GM19099 (cell line): ENCODE data around the gene SIGLEC5.
"Not testable (repeated sequence)": the region's sequence is repeated elsewhere in the genome, so short reads cannot be mapped to it uniquely, and the experiment has no call there.

Experiments
- POLR2A ChIP-seq: IDR thresholded peaks from 3 replicates; pipeline ENCODE4 v1.6.1; 2011; ENCODE audit warnings: low read depth; ENCODE audit not compliant: insufficient read length; ENCODE audit errors: extremely low read depth

SIGLEC5 gene, protein sequence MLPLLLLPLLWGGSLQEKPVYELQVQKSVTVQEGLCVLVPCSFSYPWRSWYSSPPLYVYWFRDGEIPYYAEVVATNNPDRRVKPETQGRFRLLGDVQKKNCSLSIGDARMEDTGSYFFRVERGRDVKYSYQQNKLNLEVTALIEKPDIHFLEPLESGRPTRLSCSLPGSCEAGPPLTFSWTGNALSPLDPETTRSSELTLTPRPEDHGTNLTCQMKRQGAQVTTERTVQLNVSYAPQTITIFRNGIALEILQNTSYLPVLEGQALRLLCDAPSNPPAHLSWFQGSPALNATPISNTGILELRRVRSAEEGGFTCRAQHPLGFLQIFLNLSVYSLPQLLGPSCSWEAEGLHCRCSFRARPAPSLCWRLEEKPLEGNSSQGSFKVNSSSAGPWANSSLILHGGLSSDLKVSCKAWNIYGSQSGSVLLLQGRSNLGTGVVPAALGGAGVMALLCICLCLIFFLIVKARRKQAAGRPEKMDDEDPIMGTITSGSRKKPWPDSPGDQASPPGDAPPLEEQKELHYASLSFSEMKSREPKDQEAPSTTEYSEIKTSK

DNA sequence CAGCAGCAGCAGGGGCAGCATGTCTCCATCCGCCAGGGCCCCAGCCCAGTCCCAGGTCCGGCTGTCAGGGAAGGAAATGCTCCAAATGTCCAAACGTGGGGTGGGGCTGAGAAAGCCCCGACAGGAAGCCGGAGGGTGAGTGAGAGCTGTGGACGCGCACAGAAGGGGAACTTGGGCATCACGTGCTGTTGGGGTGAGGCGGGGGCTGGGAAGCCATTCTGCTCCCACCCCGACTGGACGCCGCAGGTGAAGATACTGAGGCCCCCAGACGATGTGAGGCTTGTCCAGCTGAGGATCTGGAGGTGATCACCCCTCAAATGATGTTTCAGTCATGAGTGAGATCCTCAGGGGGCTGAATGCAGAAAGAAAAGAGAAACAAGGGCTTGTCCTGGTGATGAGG lies at the start of gene SIGLEC5:
SIGLEC5 (minus strand) TSS at position 87 of the 400 bp plus-strand sequence; CDS start at position 21, 66 bp downstream.
- TF ChIP-seq POLR2A: not testable (repeated sequence)

DNA sequence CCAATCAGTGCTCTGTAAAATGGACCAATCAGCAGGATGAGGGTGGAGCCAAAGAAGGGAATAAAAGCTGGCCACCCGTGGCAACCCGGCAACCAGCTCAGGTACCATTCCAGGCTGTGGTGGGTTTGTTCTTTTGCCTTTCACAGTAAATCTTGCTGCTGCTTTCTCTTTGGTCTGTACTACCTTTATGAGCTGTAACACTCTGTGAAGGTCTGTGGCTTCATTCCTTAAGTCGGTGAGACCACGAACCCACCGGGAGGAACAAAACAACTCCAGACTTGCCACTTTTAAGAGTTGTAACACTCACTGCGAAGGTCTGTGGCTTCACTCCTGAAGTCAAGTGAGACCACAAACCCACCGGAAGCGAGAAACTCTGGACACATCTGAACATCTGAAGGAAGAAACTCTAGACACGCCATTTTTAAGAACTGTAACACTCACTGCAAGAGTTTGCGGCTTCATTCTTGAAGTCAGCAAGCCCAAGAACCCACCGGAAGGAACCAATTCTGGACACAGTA lies 46.4 kb upstream of the SIGLEC5 start:
- TF ChIP-seq POLR2A: no peak

DNA sequence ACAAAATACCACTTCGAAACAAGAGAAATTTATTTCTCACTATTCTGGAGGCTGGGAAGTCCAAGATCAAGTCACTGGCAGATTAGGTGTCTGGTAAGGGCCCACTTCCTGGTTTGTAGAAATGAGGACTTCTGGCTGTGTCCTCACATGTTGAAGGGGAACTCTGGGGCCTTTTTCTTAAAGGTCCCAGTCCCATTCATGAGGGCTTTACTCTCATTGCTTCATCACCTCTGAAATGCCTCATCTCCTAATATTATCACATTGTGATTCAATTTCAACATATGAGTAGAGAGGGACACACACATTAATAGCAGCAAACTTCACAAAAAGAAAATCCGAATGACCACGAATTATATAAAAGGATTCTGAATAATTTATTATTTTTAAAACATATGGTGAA lies 38.0 kb upstream of the SIGLEC5 start:
- TF ChIP-seq POLR2A: no peak

DNA sequence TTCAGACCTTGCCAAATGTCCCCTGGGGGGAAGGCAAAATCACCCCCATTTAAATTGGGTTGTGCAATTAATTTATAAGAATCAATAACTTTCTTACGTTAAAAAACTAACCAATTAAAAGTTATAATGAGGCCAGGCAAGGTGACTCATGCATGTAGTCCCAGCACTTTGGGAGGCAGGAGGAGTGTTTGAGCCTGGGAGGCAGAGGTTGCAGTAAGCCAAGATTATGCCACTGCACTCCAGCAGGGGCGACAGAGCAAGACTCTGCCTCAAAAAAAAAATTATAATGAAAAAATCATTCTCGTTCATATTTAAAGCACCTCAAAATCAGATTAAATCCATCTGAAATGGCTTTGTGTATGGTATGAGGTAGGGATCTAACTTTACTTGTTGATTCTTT lies 34.8 kb upstream of the SIGLEC5 start:
- TF ChIP-seq POLR2A: no peak

DNA sequence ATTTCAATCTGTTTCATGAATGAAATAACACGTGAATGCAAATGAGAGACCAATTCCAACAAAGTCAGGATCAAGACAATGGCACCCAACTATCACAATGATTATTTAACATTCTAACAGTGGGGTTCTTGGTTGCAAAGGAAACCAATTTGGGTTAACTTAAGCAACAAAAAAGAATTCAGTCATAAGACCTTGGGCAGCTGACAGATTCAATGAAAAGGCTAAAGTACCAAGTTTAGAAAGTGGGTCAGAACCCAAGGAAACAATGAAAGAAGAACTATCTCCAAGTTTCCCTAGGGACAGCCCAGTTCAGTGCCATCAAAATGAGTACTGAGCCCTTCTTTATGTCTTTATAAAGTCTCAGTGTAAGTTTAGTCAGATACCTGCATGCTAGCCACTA lies 33.9 kb upstream of the SIGLEC5 start:
- TF ChIP-seq POLR2A: no peak

DNA sequence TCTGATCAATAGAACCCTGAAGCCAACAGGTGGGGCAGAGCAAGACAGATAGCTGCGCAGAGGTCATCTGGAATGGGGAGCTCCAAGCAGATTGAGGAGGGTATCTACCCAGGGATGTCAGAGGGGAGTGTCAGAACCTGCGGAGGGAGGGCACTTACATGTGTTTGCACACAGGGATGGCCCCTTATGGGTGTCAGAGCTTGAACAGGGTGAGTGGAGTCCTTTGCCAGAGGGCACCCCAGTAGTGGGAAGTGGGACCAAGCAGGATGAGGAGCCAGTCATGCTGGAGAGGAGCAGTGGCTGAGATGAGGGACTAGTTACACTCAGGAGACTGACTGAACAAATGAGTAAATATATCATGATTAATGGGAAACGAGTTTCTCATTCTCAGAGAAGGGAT lies 33.4 kb upstream of the SIGLEC5 start:
- TF ChIP-seq POLR2A: no peak

DNA sequence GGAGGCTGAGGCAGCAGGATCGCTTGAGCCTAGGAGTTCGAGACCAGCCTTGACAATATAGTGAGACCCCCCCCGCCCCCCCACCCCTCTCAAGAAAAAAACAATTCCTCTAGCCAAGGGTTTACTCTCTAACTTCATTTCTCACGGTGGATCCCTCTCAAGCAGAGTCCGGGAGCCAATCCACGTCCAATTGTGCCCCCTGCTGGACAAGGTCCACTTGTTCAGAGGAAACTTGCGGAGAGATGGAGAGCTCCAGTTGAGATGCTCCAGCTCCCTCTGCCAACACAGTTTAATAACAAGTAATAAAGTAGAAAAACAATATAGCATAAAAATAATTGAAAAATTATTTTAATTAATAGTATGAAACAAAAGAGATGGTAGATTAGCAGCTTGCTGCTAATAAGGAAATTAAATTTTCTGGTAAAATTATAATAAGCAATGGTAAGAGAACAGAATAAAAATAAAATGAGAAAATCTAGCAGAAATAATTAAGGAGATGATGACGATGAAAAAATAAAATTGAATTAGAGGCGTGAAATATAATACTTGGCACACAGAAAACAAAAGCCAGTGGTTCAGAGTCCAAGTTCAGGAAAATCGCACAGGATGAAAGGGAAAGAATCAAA lies 30.9 kb upstream of the SIGLEC5 start:
- no peak for TF ChIP-seq POLR2A

DNA sequence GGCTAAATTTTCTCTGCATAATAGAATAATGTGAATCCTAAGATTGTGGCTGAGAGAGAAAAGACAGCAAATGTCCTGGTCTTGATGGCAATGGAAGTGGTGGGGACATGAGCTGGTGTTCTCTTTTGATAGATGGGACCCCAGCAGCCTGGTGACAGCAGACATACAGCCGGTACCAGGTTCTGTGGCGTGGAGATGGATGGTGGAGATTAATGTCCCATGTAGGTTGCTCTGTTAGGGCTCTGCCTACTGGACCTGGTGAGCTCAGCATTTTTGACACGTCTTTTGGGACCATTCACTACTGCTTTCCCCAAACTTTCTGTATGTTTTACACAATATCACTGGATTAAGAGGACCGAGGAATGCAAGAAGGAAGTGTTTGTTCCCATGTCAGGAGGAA lies 24.6 kb upstream of the SIGLEC5 start:
- TF ChIP-seq POLR2A: no peak

DNA sequence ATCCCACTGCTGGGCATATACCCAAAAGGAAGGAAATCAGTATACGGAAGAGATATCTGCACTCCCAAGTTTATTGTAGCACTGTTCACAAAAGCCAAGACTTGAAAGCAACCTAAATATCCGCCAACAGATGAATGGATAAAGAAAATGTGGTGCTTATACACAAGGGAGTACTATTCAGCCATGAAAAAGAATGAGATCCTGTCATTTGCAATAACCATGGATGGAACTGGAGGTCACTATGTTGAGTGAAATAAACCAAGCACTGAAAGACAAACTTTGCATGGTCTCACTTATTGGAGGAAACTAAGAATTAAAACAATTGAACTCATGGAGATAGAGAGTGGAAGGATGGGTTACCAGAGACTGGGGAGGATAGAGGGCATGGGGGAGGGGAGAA lies 23.0 kb upstream of the SIGLEC5 start:
- TF ChIP-seq POLR2A: no peak

DNA sequence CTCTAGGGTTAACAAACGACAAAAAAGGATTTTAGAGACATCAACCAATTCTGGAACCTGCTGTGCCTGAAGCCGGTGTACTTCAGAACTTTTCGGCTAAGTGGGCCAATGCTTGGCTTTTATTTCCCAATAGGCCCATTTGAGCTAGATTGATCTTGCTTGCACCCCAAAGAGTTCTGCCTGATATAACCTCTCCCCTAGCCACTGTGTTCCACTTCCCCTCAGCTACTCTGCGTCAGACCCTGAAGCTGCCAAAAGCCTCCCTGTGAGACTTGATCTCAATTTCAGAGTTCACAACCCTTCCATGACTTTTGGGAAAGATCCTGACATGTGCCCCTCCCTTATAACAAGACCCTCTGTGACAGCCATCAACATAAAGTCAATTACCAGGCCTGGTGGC lies 22.1 kb upstream of the SIGLEC5 start:
- no peak for TF ChIP-seq POLR2A

DNA sequence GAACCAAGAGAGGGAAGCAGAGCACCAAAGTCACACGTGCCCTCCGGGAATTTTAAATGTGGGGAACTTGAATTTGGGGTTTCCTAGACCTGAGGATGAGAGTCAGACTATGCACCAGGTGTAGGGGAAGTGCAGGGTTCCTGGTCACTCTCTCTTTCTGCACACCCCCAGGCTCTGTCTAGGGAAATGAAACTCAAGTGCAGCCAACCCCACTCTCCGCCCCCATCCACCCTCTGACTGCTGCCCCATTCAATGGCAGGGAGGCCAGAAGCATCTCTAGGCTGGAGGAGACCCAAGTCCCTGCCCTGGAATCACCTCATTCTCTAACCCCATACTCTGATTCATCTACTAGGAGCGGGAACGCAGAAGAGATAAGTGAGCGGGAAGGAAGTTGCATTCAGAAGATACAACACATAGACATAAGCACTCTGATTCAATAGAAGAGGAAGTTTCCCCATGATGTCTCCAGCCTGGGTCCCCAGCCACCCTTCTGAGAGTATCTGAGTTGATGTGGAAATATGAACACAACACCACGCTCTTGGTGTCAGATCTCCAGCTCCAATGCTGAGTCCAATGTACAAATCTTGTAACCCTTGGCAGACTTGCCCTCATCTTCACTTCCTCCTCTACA lies 21.1 kb upstream of the SIGLEC5 start:
- TF ChIP-seq POLR2A: no peak

DNA sequence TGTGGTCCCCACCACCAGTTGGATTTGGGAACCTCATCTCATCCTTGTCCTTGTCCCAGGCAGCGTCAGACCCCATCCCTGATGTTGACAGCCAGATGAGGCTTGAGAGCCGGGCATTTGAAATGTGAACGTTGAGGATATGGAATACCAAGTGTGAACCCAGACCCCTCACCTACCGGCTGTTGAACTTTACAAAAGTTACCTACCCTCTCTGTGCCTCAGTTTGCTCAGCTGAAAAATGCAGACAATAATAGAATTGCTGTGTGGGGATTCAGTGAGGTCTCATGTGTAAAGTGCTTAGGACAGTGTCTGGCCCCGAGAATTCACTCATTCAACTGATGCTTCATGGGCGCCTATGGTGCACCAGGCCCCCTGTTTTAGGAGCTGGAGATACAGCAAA lies 17.1 kb upstream of the SIGLEC5 start:
- no peak for TF ChIP-seq POLR2A

DNA sequence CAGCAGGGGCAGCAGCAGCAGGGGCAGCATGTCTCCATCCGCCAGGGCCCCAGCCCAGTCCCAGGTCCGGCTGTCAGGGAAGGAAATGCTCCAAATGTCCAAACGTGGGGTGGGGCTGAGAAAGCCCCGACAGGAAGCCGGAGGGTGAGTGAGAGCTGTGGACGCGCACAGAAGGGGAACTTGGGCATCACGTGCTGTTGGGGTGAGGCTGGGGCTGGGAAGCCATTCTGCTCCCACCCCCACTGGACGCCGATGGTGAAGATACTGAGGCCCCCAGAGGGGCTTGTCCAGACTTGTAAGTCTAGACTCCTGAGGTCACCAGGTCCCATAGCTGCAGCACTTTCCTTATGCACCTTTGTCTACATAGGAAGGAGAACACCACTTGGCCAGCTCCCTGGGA lies 16.5 kb upstream of the SIGLEC5 start, which contains the start of gene SIGLEC14:
SIGLEC14 (minus strand) TSS at position 96 of the 400 bp plus-strand sequence; CDS start at position 30, 66 bp downstream.
- TF ChIP-seq POLR2A: not testable (repeated sequence)

DNA sequence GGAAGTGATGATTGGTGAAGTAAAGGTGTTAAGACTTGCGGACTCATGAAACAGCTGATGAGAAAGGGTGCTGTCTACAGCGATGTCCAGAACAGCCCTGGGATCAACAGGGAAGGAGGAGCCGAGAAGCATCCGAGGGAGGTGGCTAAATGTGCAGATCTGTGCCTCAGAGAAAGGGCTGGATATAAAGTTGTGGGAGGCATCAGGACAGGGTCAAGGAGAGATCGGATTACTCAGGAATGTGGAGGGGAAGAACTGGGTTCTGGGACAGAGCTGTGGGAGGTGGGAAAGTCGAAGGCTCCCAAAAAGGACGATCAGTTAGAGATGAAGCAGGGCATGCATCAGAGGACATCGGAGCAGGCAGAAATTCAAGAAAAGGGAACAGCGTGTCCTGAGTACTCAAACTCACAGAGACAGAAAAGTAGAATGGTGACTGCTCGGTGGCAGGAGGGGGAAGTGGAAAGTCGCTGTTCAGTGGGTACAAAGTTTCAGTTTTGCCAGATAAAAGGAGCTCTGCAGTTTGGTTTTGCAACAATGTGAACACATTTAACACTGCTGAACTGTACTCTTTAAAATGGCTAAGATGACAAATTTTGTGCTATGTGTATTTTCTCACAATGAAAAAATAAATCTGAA lies 14.6 kb upstream of the SIGLEC5 start:
- no peak for TF ChIP-seq POLR2A

DNA sequence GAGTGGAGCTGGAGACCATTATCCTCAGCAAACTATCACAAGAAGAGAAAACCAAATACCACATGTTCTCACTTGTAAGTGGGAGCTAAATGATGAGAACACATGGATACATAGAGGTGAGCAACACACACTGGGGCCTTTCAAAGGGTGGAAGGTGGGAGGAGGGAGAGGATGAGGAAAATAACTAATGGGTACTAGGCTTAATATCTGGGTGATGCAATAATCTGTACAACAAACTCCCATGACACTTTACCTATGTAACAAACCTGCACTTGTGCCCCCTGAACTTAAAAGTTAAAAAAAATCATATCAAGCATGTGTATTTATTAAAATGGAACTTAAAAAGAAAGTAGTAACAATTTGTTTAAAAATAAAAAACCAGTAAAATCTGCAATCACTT lies 11.4 kb upstream of the SIGLEC5 start:
- no peak for TF ChIP-seq POLR2A
